Erythroblast (primary cell): ENCODE results near the gene KATNBL1.

Experiments
- GATA1 ChIP-seq: IDR thresholded peaks from 2 replicates; pipeline ENCODE4 v1.6.1; 2011; ENCODE audit warnings: low read depth, mild to moderate bottlenecking, control low read depth, low read length, moderate library complexity
- POLR2A ChIP-seq: IDR thresholded peaks from 2 replicates; pipeline ENCODE4 v1.6.1; 2011; ENCODE audit warnings: mild to moderate bottlenecking, low read length

- TF ChIP-seq POLR2A (no peak), GATA1 (no peak)
Observed at GRCh38 chr15:34185666-34186065, 24.2 kb downstream of the KATNBL1 start.
